Activated naive CD8-positive, alpha-beta T cell treated with anti-CD3 and anti-CD28 coated beads for 36 hours (primary cell): Measurements from ENCODE around the gene PNPLA8. TPM values are rescaled to one million over a fixed set of nuclear protein-coding genes. Genes with fewer than 3 reads are reported as not detected.

ENCODE experiments used
- DNase-seq: peaks from one replicate; pipeline ENCODE4 v3.0.0; 2021
- H3K27ac Mint-ChIP-seq: one replicate; pipeline ENCODE4 v1.8.0; 2022; ENCODE audit warnings: mild to moderate bottlenecking, moderate library complexity, mixed read lengths
- H3K27me3 Mint-ChIP-seq: one replicate; pipeline ENCODE4 v1.8.0; 2022; ENCODE audit warnings: mild to moderate bottlenecking, mixed read lengths
- H3K36me3 Mint-ChIP-seq: one replicate; pipeline ENCODE4 v1.8.0; 2021; ENCODE audit warnings: mild to moderate bottlenecking, mixed read lengths
- H3K4me1 Mint-ChIP-seq: one replicate; pipeline ENCODE4 v1.8.0; 2021; ENCODE audit warnings: mixed read lengths
- H3K4me3 Mint-ChIP-seq: one replicate; pipeline ENCODE4 v1.8.0; 2022; ENCODE audit warnings: mild to moderate bottlenecking, moderate library complexity, mixed read lengths
- H3K9me3 Mint-ChIP-seq: one replicate; pipeline ENCODE4 v1.8.0; 2022; ENCODE audit warnings: mixed read lengths
- total RNA-seq, 2 experiments: library from RNA; stranded (reverse); gene quantifications; one replicate each; pipeline ENCODE4 v1.2.3, GENCODE V29; 2021

Gene PNPLA8
- total RNA-seq, 2 experiments from 2014 or later: 14.8 to 15.2 TPM

DNA sequence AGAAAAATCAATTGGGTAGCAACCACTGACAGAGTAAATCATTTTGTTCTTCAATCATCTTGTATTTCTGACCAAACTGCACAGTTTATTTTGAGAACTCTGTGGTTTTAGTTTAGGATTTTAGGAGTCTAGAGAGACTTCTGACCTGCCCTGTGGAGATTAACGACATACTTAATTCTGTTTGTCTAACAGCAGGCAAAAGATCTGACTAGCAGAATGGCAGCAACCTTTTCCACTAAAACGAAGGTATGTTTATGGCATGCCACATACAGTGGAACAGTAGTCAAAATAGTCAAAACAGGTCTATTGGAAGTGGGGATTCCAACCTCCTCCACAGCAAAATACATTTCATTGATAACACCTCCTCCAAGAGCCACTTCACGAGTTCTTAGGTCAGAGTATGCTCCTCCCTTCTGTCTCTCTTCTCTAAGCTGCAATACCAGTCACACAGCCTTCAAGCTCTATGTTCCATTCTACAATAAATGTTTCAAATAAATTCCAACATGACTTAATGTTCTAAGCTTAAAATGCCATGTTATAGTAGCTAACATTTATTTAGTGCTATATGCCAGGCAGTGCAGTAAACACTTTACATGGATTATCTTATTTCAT lies 104.1 kb downstream of the PNPLA8 start:
- Mint-ChIP-seq H3K27me3 (no peaks in the 10 kb centered on the region), H3K36me3 (peaks cover 3% of the 10 kb centered on the region), H3K9me3 (no peaks in the 10 kb centered on the region), H3K27ac (no peak overlapping the region), H3K4me3 (no peak overlapping the region), H3K4me1 (peaks cover 67% of the 10 kb centered on the region)
- no peak for DNase-seq

Other genes with a start within 250 kb of the PNPLA8 start
- gene NRCAM, start 69.7 kb downstream of the PNPLA8 start, total RNA-seq: 1 to 10 TPM; 3.9 to 4.6 TPM
- 10 to 100 TPM; 34.9 to 37.0 TPM for gene THAP5, start 43.6 kb upstream of the PNPLA8 start, total RNA-seq
- 1 to 10 TPM; 7.9 TPM for gene DNAJB9, start 43.7 kb upstream of the PNPLA8 start, total RNA-seq